Endometrium (tissue), 2 donors: ENCODE measurements around the gene BTBD3.

ENCODE experiments used
- FAIRE-seq: peaks from 2 replicates; lab custom pipeline; 2012; peaks lifted over from hg19 to GRCh38; lab: Jason Lieb, UNC
- donor health status: control.
- donor health status: control.

BTBD3 gene

DNA sequence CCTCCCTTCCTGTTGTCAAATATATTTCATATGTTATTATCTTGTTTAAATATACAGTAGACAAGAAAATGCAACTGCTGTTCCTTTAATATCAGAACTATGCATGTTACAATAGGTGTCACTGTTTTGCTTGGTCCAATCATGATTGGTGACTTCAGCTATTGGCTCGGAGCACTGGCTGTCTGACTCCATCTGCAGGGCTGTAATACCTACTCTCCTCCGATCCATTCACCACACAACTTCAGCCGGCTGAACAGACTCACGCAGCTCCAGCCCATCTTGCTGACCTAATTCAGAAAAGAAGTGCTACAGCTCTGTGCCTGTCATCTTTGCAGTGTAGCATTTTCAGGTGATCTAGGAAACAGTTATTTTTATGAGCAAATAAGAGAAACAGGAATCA is at the start of gene BTBD3:
TSS of gene BTBD3 (plus strand) at position 231 of the 400 bp plus-strand sequence. CDS start 383 bp downstream, outside the sequence.
- peak; percentile 41 for FAIRE-seq

- no peak for FAIRE-seq
Measured at GRCh38 chr20:11869641-11870040, 48.1 kb upstream of the BTBD3 start.

DNA sequence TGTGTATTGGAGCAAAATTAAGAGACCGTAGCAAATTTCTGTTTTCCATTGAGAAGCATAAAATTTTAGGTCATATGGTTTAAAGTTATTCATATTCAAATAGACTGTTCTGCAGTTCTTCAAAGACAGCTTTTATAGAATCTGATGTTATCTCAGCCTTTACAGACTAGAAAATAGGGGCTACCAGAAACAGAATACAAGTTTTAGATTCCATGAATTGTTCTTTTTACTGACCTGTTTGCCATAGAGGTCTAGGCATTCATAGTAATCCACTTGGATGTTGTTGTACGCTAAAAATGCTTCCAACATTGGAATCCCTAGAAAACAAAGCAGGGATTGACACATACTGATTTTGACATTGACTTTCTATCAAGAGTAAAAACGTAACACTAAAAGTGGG is 47.3 kb upstream of the BTBD3 start:
- FAIRE-seq, result peak; percentile 21

GRCh38 chr20:11876555-11876954 is 41.1 kb upstream of the BTBD3 start:
- FAIRE-seq, result no peak

DNA sequence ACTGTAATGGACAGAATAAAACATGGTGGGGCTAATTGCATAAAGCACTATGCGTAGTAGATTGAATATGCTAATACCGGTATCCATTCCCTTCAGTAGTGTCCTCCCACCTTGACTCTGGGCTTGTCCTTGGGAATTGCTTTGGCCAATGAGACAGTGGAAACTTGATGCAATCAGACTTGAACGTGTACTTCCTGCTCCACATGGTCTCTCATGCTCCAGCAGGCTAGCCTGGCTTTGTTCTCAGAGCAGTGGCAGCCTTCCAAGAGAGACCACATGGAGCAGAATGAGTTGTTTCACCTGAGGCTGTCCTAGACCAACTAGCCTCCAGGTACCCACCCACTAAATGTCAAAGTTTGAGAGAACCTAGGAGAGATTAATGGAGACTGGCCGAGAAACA is 37.0 kb upstream of the BTBD3 start:
- FAIRE-seq, result no peak

- FAIRE-seq, result peak; percentile 88
Measured at GRCh38 chr20:11881449-11881848, 36.2 kb upstream of the BTBD3 start.

DNA sequence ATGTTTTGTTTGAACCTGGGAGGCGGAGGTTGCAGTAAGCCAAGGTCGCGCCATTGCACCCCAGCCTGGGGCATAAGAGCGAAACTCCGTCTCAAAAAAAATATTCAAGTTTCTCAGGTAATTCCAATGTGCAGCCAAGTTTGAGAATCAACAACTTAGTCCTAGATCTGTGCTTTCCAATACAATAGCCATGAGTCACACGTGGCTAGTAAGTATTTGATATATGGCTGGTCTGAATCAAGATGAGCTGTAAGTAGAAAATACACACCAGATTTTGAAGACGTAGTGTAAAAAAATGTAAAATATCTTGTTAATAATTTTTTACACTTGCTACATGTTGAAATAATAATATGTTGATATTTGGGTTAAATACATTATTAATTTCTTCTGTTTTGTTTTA is 35.0 kb upstream of the BTBD3 start:
- FAIRE-seq, result peak; percentile 88

DNA sequence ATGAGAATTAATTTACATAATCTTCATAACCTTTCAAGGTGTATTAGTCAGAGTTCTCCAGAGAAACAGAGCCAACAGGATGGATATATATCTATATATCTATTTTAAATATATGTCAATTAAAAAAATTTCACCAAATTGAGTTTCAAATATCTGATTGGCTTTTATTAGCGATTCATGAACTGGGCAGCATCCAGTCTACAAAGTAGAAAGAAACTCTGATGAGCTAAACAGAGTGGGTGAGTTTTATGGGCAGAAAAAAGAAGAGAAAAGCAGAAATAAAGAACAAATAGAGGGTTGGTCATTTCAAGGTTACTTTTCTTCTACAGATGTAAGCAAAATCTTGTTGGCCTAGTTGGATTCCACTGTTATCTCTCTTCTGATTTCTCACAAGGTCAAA is 29.0 kb upstream of the BTBD3 start:
- FAIRE-seq, result no peak

DNA sequence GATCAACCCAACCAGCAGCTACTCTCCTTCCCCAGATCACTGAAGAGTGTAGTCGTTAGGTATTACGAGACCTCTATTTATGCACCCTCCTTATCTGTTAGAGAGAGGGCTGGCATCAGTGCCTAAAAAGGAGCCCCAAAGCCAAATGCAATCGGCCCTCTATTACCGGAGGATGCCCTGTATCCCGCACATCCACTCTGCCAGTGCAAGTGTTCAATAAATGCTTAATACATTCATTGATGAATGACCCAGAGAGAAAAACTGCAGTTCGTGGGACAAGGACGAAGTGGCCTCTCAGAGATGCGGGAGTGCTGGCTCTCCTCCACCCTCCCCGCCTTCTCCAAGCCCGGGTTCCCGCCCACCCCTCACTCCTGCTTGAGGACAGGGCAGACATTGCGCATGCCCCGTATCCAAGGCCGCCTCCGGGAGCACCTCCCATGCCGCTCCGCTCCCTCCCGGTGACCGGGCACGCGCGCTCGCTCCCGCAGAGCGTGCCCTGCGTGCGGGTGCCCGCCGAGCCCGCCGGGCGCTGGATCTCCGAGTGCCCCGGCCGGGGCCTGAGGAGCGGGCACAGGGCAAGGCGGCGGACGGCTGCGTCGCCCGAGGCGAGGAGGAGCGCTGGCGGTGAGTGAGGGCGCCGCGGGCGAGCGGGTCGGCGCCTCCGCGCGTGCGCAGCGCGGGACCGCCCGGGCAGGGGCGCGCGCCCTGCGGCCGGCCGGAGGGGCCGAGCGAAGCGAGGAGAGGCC is 27.2 kb upstream of the BTBD3 start:
- FAIRE-seq, result no peak

- no peak for FAIRE-seq
Measured at GRCh38 chr20:11891077-11891775, 26.5 kb upstream of the BTBD3 start.

- FAIRE-seq, result no peak
Measured at GRCh38 chr20:11891776-11892545, 25.7 kb upstream of the BTBD3 start.

DNA sequence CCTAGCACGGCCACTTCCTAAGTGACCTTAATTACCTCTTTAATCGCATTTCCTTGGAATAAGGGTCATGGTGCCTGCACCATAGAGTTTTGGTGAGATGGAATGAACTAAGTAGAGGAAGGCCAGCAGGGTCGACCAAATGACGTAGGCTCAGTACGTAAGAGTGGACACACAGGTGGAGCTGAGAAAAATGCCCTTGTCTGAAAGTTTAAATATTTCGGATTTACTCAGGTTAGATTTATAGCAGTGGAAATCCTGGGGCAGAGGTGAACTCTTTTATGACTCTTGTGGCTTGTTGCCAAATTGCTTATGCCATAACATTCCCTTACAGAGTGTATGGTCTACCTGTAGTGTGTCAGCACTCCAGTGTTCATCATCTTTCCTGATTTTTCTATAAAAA is 23.6 kb upstream of the BTBD3 start:
- no peak for FAIRE-seq

- FAIRE-seq, result no peak
Measured at GRCh38 chr20:11895861-11896387, 21.8 kb upstream of the BTBD3 start.

DNA sequence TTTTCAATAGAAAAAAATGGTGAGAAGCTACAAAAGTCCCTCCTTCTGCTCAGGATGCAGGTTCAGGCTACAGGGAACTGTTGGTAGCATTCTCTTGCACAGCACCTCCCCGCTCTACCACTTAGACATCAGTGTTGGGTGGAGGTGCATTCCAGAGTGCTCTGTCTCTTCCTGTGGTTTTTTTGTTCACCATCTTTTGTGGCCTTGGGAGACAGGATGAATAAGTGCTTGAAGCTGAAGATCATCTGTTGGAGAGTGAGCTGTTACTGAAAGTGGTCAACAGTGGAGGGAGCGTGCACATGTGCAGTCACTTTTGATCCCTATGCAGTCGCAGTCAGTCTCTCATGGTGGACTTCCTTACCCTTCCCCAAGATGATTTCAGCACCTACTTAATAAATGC is 16.6 kb upstream of the BTBD3 start:
- FAIRE-seq, result no peak

- no peak for FAIRE-seq
Measured at GRCh38 chr20:11902285-11902697, 15.4 kb upstream of the BTBD3 start.

GRCh38 chr20:11905460-11906179 is 12.1 kb upstream of the BTBD3 start:
- FAIRE-seq, result peak; percentile 15

GRCh38 chr20:11906626-11907480 is 10.8 kb upstream of the BTBD3 start:
- no peak for FAIRE-seq

- no peak for FAIRE-seq
Measured at GRCh38 chr20:11907621-11908020, 10.1 kb upstream of the BTBD3 start.

DNA sequence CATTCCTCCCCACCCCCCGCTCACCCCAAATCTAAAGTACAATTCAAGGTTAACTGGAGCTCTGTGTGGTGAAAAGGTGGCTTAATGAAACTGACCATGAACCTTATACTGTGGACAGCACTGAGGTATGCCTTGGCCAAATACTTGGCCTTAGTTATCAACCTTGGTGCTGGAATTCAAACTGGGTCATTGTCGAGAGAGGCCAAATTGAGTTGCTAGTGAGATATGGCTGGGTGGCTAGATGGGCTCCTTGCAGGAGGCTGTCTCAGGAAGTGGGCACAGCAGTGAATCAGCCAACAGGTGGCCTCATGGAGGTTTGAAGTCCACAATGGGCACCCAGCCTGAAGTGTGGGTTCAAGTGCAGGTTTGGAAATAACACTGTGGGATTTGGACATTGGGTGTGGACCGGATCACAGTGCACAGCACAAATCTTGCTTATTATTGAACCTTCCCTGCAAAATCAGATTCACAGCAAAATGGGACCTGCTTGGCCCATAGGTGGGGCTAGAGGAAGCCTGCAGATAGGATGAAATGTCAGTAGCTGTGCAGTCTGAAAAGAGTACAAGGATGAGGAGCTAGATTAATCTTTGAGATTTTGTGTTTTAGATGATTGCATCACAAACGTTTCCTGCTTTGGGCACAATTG is 5.6 kb upstream of the BTBD3 start:
- FAIRE-seq, result no peak

GRCh38 chr20:11912659-11913415 is 4.9 kb upstream of the BTBD3 start:
- no peak for FAIRE-seq
